Thymus (tissue), 14 donors: ENCODE results near the gene TULP1. TPM values are rescaled to one million over a fixed set of nuclear protein-coding genes. Genes with fewer than 3 reads are reported as not detected.

ENCODE experiments used
- DNase-seq, 9 donors: peaks; one replicate each; pipeline ENCODE4 v3.0.0-alpha.2; 2013; ENCODE audit warnings: low spot score in 9 of 9, low read depth in 6 of 9, missing footprints in 1 of 9
- H3K27ac ChIP-seq, 2 donors: one replicate each; pipeline ENCODE4 v1.5.1; 2013; ENCODE audit warnings: control low read depth in 1 of 2, low read depth in 1 of 2, low read length in 1 of 2, mild to moderate bottlenecking in 1 of 2, moderate library complexity in 1 of 2
- H3K27me3 ChIP-seq, 2 donors: one replicate each; pipeline ENCODE4 v1.5.1; 2013; ENCODE audit warnings: low read length in 1 of 2; ENCODE audit not compliant: control insufficient read depth in 2 of 2, insufficient read depth in 1 of 2
- H3K36me3 ChIP-seq, 2 donors: one replicate each; pipeline ENCODE4 v1.5.1; 2013; ENCODE audit warnings: low read length in 1 of 2, mild to moderate bottlenecking in 1 of 2, moderate library complexity in 1 of 2; ENCODE audit not compliant: control insufficient read depth in 2 of 2, insufficient read depth in 2 of 2
- H3K4me1 ChIP-seq, 2 donors: one replicate each; pipeline ENCODE4 v1.5.1; 2013; ENCODE audit warnings: low read length in 2 of 2; ENCODE audit not compliant: control insufficient read depth in 2 of 2, insufficient read depth in 2 of 2
- H3K4me3 ChIP-seq, 2 donors: one replicate each; pipeline ENCODE4 v1.5.1; 2013; ENCODE audit warnings: low read length in 2 of 2, control low read depth in 1 of 2, mild to moderate bottlenecking in 1 of 2
- H3K9me3 ChIP-seq, 2 donors: one replicate each; pipeline ENCODE4 v1.5.1; 2013; ENCODE audit warnings: low read length in 1 of 2, mild to moderate bottlenecking in 1 of 2; ENCODE audit not compliant: control insufficient read depth in 2 of 2, insufficient read depth in 1 of 2
- WGBS: extraction: QIAGEN DNeasy Blood & Tissue Kit; methylation state at CpG from one replicate; pipeline ENCODE4 v1.1.7; 2013; 5-methylcytosine and 5-hydroxymethylcytosine counted together
- long read RNA-seq, 10 donors: transcript quantifications; one replicate each; lab custom pipeline, GENCODE V29; 2026
- polyA plus RNA-seq: library from polyadenylated mRNA; stranded (reverse); fragments of 200-250 nt; gene quantifications from one replicate; pipeline ENCODE4 v1.2.3, GENCODE V29; 2013
- total RNA-seq: library from RNA; stranded (reverse); fragments of 120-200 nt; gene quantifications from one replicate; pipeline ENCODE4 v1.2.4, GENCODE V29; 2013
- donor health status: healthy.

The TULP1 gene
- total RNA-seq (0.09 TPM), polyA plus RNA-seq (0.52 TPM)
- long read RNA-seq, donor 1: 0 reads
- long read RNA-seq, donor 2: 0 reads
- long read RNA-seq, donor 3: 0 reads
- long read RNA-seq, donor 4: 0 reads
- long read RNA-seq, donor 5: 0 reads
- long read RNA-seq, donor 6: 0 reads
- long read RNA-seq, donor 7: 0 reads
- long read RNA-seq, donor 8: 0 reads
- long read RNA-seq, donor 9: 0 reads
- long read RNA-seq, donor 10: 0 reads

GRCh38 chr6:35512740-35513139 lies at the start of gene TULP1:
Gene TULP1 (minus strand): TSS chr6:35512896. CDS start chr6:35512858, 38 bp downstream.
- no peak for DNase-seq
- H3K27me3 ChIP-seq: peaks cover 2 to 65% of the 10 kb centered on the region in 2 donors
- H3K4me1 ChIP-seq: peaks cover 0 to 5% of the 10 kb centered on the region in 2 donors
- H3K36me3 ChIP-seq: no peaks in the 10 kb centered on the region
- H3K9me3 ChIP-seq: no peaks in the 10 kb centered on the region
- 96% methylated on average over 10 of the region's 10 CpGs for WGBS
- no peak within 1 kb of the TSS for H3K27ac ChIP-seq
- no peak within 1 kb of the TSS for H3K4me3 ChIP-seq

GRCh38 chr6:35562060-35562459 lies 49.4 kb upstream of the TULP1 start:
- H3K4me1 ChIP-seq: no peaks in the 10 kb centered on the region
- peaks cover 0 to 6% of the 10 kb centered on the region in 2 donors for H3K9me3 ChIP-seq
- H3K4me3 ChIP-seq: no peak overlapping the region
- H3K27ac ChIP-seq: no peak overlapping the region
- H3K36me3 ChIP-seq: no peaks in the 10 kb centered on the region
- H3K27me3 ChIP-seq: peaks cover 0 to 4% of the 10 kb centered on the region in 2 donors
- 83% methylated on average over 11 of the region's 11 CpGs for WGBS
- no peak for DNase-seq

GRCh38 chr6:35561113-35561512 lies 48.4 kb upstream of the TULP1 start:
- H3K27ac ChIP-seq: no peak overlapping the region
- no peak overlapping the region for H3K4me3 ChIP-seq
- peaks cover 0 to 4% of the 10 kb centered on the region in 2 donors for H3K27me3 ChIP-seq
- DNase-seq: no peak
- no peaks in the 10 kb centered on the region for H3K9me3 ChIP-seq
- WGBS: 85% methylated on average over 5 of the region's 5 CpGs
- H3K36me3 ChIP-seq: no peaks in the 10 kb centered on the region
- H3K4me1 ChIP-seq: no peaks in the 10 kb centered on the region

- WGBS: 91% methylated on average over 12 of the region's 12 CpGs
- Histone ChIP-seq H3K9me3 (no peaks in the 10 kb centered on the region), H3K27me3 (peaks cover 0 to 2% of the 10 kb centered on the region in 2 donors), H3K4me3 (no peak overlapping the region), H3K4me1 (no peaks in the 10 kb centered on the region), H3K36me3 (no peaks in the 10 kb centered on the region), H3K27ac (no peak overlapping the region)
- DNase-seq: no peak
These were observed 45.9 kb upstream of the TULP1 start for GRCh38 chr6:35558571-35558970.

- Histone ChIP-seq H3K27me3 (peaks cover 0 to 2% of the 10 kb centered on the region in 2 donors), H3K4me3 (no peak overlapping the region), H3K36me3 (no peaks in the 10 kb centered on the region), H3K27ac (no peak overlapping the region), H3K4me1 (no peaks in the 10 kb centered on the region), H3K9me3 (no peaks in the 10 kb centered on the region)
- WGBS: 76% methylated on average over 6 of the region's 6 CpGs
- no peak for DNase-seq
These were observed 44.5 kb upstream of the TULP1 start for GRCh38 chr6:35557239-35557638.

- Histone ChIP-seq H3K9me3 (peaks cover 0 to 8% of the 10 kb centered on the region in 2 donors), H3K36me3 (no peaks in the 10 kb centered on the region), H3K27ac (no peak overlapping the region), H3K4me1 (no peaks in the 10 kb centered on the region), H3K27me3 (peaks cover 0 to 2% of the 10 kb centered on the region in 2 donors), H3K4me3 (no peak overlapping the region)
- DNase-seq: no peak
- WGBS: 86% methylated on average over 4 of the region's 4 CpGs
These were observed 42.1 kb upstream of the TULP1 start for GRCh38 chr6:35554811-35555210.

- H3K4me3 ChIP-seq: no peak overlapping the region
- no peak for DNase-seq
- no peaks in the 10 kb centered on the region for H3K36me3 ChIP-seq
- peaks cover 0 to 2% of the 10 kb centered on the region in 2 donors for H3K27me3 ChIP-seq
- H3K27ac ChIP-seq: no peak overlapping the region
- H3K9me3 ChIP-seq: peaks cover 0 to 11% of the 10 kb centered on the region in 2 donors
- WGBS: 94% methylated on average over 6 of the region's 6 CpGs
- no peaks in the 10 kb centered on the region for H3K4me1 ChIP-seq
These were observed 40.6 kb upstream of the TULP1 start for GRCh38 chr6:35553315-35553714.

- H3K4me3 ChIP-seq: no peak overlapping the region
- peaks cover 0 to 11% of the 10 kb centered on the region in 2 donors for H3K9me3 ChIP-seq
- 69% methylated on average over 5 of the region's 5 CpGs for WGBS
- no peaks in the 10 kb centered on the region for H3K4me1 ChIP-seq
- DNase-seq: peak; percentile 29 to 80 (median 58)
- H3K36me3 ChIP-seq: no peaks in the 10 kb centered on the region
- H3K27ac ChIP-seq: no peak overlapping the region
- peaks cover 0 to 2% of the 10 kb centered on the region in 2 donors for H3K27me3 ChIP-seq
These were observed 39.7 kb upstream of the TULP1 start for GRCh38 chr6:35552285-35552917.

GRCh38 chr6:35550437-35550836 lies 37.7 kb upstream of the TULP1 start:
- WGBS: 90% methylated on average over 1 of the region's 1 CpG
- Histone ChIP-seq H3K36me3 (no peaks in the 10 kb centered on the region), H3K4me3 (no peak overlapping the region), H3K9me3 (peaks cover 0 to 11% of the 10 kb centered on the region in 2 donors), H3K27me3 (no peaks in the 10 kb centered on the region), H3K27ac (no peak overlapping the region), H3K4me1 (no peaks in the 10 kb centered on the region)
- DNase-seq: no peak
